Lung (tissue), 12 donors: ENCODE results near the gene CDK5R1. TPM values are rescaled to one million over a fixed set of nuclear protein-coding genes. Genes with fewer than 3 reads are reported as not detected.
A peak's percentile ranks its signal among the peaks of the same experiment; 100 is the strongest.

Source experiments
- ATAC-seq: fragments of 200-7000 bp; cut with Tn5 transposase; one replicate; pipeline ENCODE4 v1.9.1; 2020; ENCODE audit warnings: moderate number of reproducible peaks; ENCODE audit not compliant: insufficient read depth, low FRiP score
- DNase-seq, 3 donors: peaks; one replicate each; pipeline ENCODE4 v3.0.0-alpha.2; 2013 to 2017
- H3K27ac ChIP-seq, 2 donors: one replicate each; pipeline ENCODE4 v1.5.1; 2013; ENCODE audit warnings: mild to moderate bottlenecking in 2 of 2, moderate library complexity in 2 of 2, control low read depth in 1 of 2, inconsistent platforms in 1 of 2, low read depth in 1 of 2, low read length in 1 of 2
- H3K27me3 ChIP-seq, 3 donors: one replicate each; pipeline ENCODE4 v1.5.1; 2013; ENCODE audit warnings: low read length in 2 of 3; ENCODE audit not compliant: control insufficient read depth in 3 of 3, insufficient read depth in 3 of 3
- H3K36me3 ChIP-seq, 4 donors: one replicate each; pipeline ENCODE4 v1.5.1; 2013; ENCODE audit warnings: low read length in 4 of 4, mild to moderate bottlenecking in 1 of 4, moderate library complexity in 1 of 4; ENCODE audit not compliant: control insufficient read depth in 4 of 4, insufficient read depth in 4 of 4
- H3K4me1 ChIP-seq, 5 donors: one replicate each; pipeline ENCODE4 v1.5.1; 2013; ENCODE audit warnings: low read length in 5 of 5, mild to moderate bottlenecking in 2 of 5, moderate library complexity in 1 of 5; ENCODE audit not compliant: control insufficient read depth in 5 of 5, insufficient read depth in 5 of 5
- H3K4me3 ChIP-seq: one replicate; pipeline ENCODE4 v1.5.1; 2013; ENCODE audit warnings: mild to moderate bottlenecking, control low read depth, moderate library complexity
- H3K9ac ChIP-seq, 2 donors: one replicate each; pipeline ENCODE4 v1.5.1; 2013; ENCODE audit warnings: low read length in 2 of 2, control low read depth in 1 of 2; ENCODE audit not compliant: insufficient read depth in 1 of 2
- H3K9me3 ChIP-seq, 4 donors: one replicate each; pipeline ENCODE4 v1.5.1; 2013; ENCODE audit warnings: low read length in 3 of 4, mild to moderate bottlenecking in 1 of 4, moderate library complexity in 1 of 4; ENCODE audit not compliant: control insufficient read depth in 4 of 4, insufficient read depth in 3 of 4
- WGBS, 2 donors: extraction: QIAGEN DNeasy Blood & Tissue Kit; methylation state at CpG; one replicate each; pipeline ENCODE4 v1.1.7; 2013; 5-methylcytosine and 5-hydroxymethylcytosine counted together
- polyA plus RNA-seq, 2 donors: library from polyadenylated mRNA; stranded (reverse); fragments of 200-250 nt; gene quantifications; one replicate each; pipeline ENCODE4 v1.2.1, GENCODE V29; 2013
- total RNA-seq, 2 donors: library from RNA; depleted of rRNA in 1 of 2; stranded (reverse); fragments of >200 nt in 1 of 2; gene quantifications; one replicate each; pipeline ENCODE4 v1.2.1, GENCODE V29; 2014 to 2021
- TF ChIP-seq, protein P1 (sequence below): IDR thresholded peaks from 2 replicates; pipeline ENCODE4 v1.5.1; 2012; ENCODE audit warnings: mild to moderate bottlenecking; ENCODE audit errors: control extremely low read depth, extremely low read depth
- donor health status: control.
- donor health status: control.
- donor health status: Bipolar disorder and iron deficiency.
- donor health status: healthy.
- donor health status: DM: yes; HTN: yes; CAD: no.

CDK5R1 gene
- total and polyA plus RNA-seq, 4 donors, result 0.41 to 2.2 (median 1.4) TPM

DNA sequence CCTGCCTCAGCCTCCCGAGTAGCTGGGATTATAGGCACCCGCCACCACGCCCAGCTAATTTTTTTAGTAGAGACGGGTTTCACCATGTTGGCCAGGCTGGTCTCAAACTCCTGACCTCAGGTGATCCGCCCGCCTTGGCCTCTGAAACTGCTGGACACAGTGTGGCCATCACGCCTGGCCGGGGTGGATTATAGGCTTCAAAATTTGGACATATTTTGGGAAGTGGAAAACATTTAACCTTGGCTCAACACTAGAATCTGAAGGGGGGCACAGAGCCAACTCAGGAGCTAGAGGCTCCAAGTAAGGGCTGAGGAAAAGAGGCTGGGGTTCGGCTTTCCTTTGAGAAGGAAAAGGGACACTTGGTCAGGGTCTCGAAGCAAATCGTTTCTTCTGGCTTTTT is 2.2 kb upstream of the CDK5R1 start:
- Histone ChIP-seq H3K4me1 (peaks cover 0 to 44% (median 14%) of the 10 kb centered on the region in 5 donors), H3K27me3 (no peaks in the 10 kb centered on the region), H3K27ac (no peak overlapping the region), H3K4me3 (no peak overlapping the region), H3K9ac (no peak overlapping the region), H3K36me3 (peaks cover 6 to 25% (median 16%) of the 10 kb centered on the region in 4 donors), H3K9me3 (peaks cover 0 to 3% (median 0%) of the 10 kb centered on the region in 4 donors)
- 83 to 91% methylated on average over 11 of the region's 11 CpGs for WGBS, 2 donors
- ATAC-seq (no peak), DNase-seq (peak; percentile 40 to 67 (median 45))
- TF ChIP-seq, protein P1, sequence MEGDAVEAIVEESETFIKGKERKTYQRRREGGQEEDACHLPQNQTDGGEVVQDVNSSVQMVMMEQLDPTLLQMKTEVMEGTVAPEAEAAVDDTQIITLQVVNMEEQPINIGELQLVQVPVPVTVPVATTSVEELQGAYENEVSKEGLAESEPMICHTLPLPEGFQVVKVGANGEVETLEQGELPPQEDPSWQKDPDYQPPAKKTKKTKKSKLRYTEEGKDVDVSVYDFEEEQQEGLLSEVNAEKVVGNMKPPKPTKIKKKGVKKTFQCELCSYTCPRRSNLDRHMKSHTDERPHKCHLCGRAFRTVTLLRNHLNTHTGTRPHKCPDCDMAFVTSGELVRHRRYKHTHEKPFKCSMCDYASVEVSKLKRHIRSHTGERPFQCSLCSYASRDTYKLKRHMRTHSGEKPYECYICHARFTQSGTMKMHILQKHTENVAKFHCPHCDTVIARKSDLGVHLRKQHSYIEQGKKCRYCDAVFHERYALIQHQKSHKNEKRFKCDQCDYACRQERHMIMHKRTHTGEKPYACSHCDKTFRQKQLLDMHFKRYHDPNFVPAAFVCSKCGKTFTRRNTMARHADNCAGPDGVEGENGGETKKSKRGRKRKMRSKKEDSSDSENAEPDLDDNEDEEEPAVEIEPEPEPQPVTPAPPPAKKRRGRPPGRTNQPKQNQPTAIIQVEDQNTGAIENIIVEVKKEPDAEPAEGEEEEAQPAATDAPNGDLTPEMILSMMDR, result no peak

DNA sequence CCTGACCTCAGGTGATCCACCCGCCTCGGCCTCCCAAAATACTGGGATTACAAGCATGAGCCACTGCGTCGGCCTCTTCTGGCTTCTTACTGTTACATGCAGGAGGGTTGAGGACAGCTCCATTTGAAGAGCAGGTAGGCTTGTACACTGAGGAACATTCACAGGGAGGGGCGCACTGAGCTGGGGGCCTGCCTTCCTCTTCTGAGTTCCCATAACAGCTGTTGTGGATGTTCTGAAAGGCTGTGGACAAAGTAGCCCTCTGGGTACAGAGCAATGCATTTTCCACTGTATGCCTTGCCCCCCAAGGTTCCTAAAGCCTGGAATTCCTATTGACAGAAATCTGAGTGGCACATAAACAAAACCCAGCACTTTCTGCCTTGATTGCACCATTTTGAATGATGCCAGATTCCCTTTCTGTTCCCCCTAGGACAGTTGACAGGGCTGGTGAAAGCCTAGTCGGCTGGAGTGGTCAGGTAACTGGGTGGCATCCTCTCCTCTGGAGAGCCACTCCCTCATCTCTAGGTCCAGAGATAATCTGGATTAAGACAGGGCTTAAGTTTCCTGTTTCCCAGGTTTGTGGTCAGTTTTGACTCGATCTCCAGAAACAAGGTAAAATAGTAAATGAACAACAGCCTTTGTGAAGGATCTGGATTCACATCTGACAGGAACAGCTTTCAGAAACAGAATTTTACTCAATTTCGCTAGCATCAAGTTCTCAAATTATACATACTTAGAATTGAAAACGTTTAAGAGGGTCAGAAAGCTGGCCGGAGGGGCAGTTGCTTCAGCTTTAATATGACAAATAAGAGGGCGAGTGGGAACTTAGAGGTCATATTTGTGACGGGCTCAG is 1.3 kb upstream of the CDK5R1 start:
- Histone ChIP-seq H3K4me1 (peaks cover 0 to 51% (median 14%) of the 10 kb centered on the region in 5 donors), H3K36me3 (peaks cover 8 to 16% (median 12%) of the 10 kb centered on the region in 4 donors), H3K27me3 (no peaks in the 10 kb centered on the region), H3K27ac (peak overlapping the region in 1 of 2 donors; percentile 71), H3K9me3 (peaks cover 0 to 3% (median 0%) of the 10 kb centered on the region in 4 donors), H3K4me3 (no peak overlapping the region), H3K9ac (peak overlapping the region; percentile 11 to 65)
- 70 to 74% methylated on average over 12 of the region's 12 CpGs for WGBS, 2 donors
- ATAC-seq (no peak), DNase-seq (peak in 1 of 3 donors; percentile 63)
- TF ChIP-seq, protein P1, result no peak

DNA sequence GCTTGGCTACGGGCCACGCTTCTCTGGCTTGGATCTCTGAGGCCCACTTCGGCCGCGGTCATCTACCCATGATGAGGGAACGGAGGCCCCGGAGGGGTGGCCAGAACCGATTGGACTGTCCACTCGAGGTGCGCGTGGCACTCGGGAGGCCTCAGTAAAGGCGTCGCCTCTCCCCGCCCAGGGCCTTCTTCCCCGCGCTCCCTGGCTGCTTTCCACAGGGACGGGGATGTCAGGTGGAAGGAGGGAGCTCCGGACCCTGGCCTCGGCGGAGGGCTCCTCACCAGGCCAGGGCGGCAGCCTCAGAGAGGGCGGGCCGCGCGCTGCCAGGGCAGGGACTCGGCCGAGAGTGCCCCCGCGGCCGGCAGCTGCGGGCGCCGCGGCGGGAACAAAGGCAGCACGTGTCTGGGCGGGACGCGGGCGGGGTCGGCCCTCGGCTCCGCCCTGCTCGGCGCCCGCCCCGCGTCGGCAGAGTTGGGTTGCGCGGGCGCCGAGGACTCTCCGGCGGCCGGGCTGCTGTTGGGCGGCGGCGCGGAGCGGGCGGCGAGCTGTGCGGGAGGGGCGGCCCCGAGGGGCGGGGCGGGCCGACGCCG is 587 bp upstream of the CDK5R1 start:
- Histone ChIP-seq H3K9ac (peak overlapping the region; percentile 11 to 65), H3K27ac (peak overlapping the region; percentile 71 to 78), H3K4me3 (peak overlapping the region; percentile 68), H3K4me1 (peaks cover 0 to 51% (median 14%) of the 10 kb centered on the region in 5 donors), H3K27me3 (no peaks in the 10 kb centered on the region), H3K36me3 (peaks cover 7 to 11% (median 9%) of the 10 kb centered on the region in 4 donors), H3K9me3 (peaks cover 0 to 3% (median 0%) of the 10 kb centered on the region in 4 donors)
- DNase-seq, result peak; percentile 79 to 91 (median 80)
- 7 to 12% methylated on average over 39 to 72 of the region's 72 CpGs for WGBS, 2 donors
- TF ChIP-seq, protein P1, result no peak
- peak; percentile 81 for ATAC-seq
